ENCODE data around the gene TRIM74. TPM values are rescaled to one million over a fixed set of nuclear protein-coding genes. Genes with fewer than 3 reads are reported as not detected.
"Not testable (repeated sequence)": the region's sequence is repeated elsewhere in the genome, so short reads cannot be mapped to it uniquely, and the experiment has no call there.

The TRIM74 gene
- polyA plus RNA-seq (2013, experiment 1 of 2), result 0.88 TPM
- 0.56 TPM for polyA plus RNA-seq (2013, experiment 2 of 2)

- not testable (repeated sequence) for H3K36me3 ChIP-seq (ENCODE audit: control insufficient read depth, insufficient read depth, low read length); H3K27ac ChIP-seq (ENCODE audit: low read depth, low read length, severe bottlenecking); H3K4me3 ChIP-seq (ENCODE audit: extremely low read depth, insufficient read depth, low read length, poor library complexity, severe bottlenecking); H3K9me3 ChIP-seq (ENCODE audit: control insufficient read depth, low read length); H3K4me1 ChIP-seq (ENCODE audit: control insufficient read depth, insufficient read depth, low read length, poor library complexity, severe bottlenecking)
- 90% methylated on average over 2 of the region's 36 CpGs; no CpG with 5 or more reads in 1 of the 2 experiments for WGBS, 2 experiments (ENCODE audit: insufficient coverage in 2 of 2)
Measured at GRCh38 chr7:72968980-72969516, at the start of gene TRIM74. TRIM74 (minus strand) TSS chr7:72969466; CDS start chr7:72966157, 3,309 bp downstream.

- 48 to 51% methylated on average over 6 to 7 of the region's 10 CpGs for WGBS, 2 experiments (ENCODE audit: insufficient coverage in 2 of 2)
- H3K36me3 ChIP-seq (ENCODE audit: control insufficient read depth, insufficient read depth, low read length); H3K9me3 ChIP-seq (ENCODE audit: control insufficient read depth, low read length); H3K4me1 ChIP-seq (ENCODE audit: control insufficient read depth, insufficient read depth, low read length, poor library complexity, severe bottlenecking); H3K27ac ChIP-seq (ENCODE audit: low read depth, low read length, severe bottlenecking): not testable (repeated sequence)
- H3K4me3 ChIP-seq (ENCODE audit: extremely low read depth, insufficient read depth, low read length, poor library complexity, severe bottlenecking), result peak overlapping the region; percentile 55
Measured at GRCh38 chr7:73006491-73006890, 37.2 kb upstream of the TRIM74 start.

GRCh38 chr7:73005693-73006447 is 36.6 kb upstream of the TRIM74 start:
- not testable (repeated sequence) for H3K9me3 ChIP-seq (ENCODE audit: control insufficient read depth, low read length); H3K36me3 ChIP-seq (ENCODE audit: control insufficient read depth, insufficient read depth, low read length); H3K4me1 ChIP-seq (ENCODE audit: control insufficient read depth, insufficient read depth, low read length, poor library complexity, severe bottlenecking)
- peak overlapping the region; percentile 55 for H3K4me3 ChIP-seq (ENCODE audit: extremely low read depth, insufficient read depth, low read length, poor library complexity, severe bottlenecking)
- H3K27ac ChIP-seq (ENCODE audit: low read depth, low read length, severe bottlenecking), result peak overlapping the region; percentile 82
- 0 to 1% methylated on average over 15 to 18 of the region's 66 CpGs for WGBS, 2 experiments (ENCODE audit: insufficient coverage in 2 of 2)

GRCh38 chr7:73005356-73005692 is 36.1 kb upstream of the TRIM74 start:
- not testable (repeated sequence) for H3K9me3 ChIP-seq (ENCODE audit: control insufficient read depth, low read length); H3K36me3 ChIP-seq (ENCODE audit: control insufficient read depth, insufficient read depth, low read length); H3K4me1 ChIP-seq (ENCODE audit: control insufficient read depth, insufficient read depth, low read length, poor library complexity, severe bottlenecking)
- H3K4me3 ChIP-seq (ENCODE audit: extremely low read depth, insufficient read depth, low read length, poor library complexity, severe bottlenecking), result peak overlapping the region; percentile 55
- WGBS, 2 experiments (ENCODE audit: insufficient coverage in 2 of 2), result no CpG with 5 or more reads among the region's 30 CpGs
- H3K27ac ChIP-seq (ENCODE audit: low read depth, low read length, severe bottlenecking), result peak overlapping the region; percentile 82

- H3K27ac ChIP-seq (ENCODE audit: low read depth, low read length, severe bottlenecking); H3K9me3 ChIP-seq (ENCODE audit: control insufficient read depth, low read length); H3K36me3 ChIP-seq (ENCODE audit: control insufficient read depth, insufficient read depth, low read length); H3K4me3 ChIP-seq (ENCODE audit: extremely low read depth, insufficient read depth, low read length, poor library complexity, severe bottlenecking); H3K4me1 ChIP-seq (ENCODE audit: control insufficient read depth, insufficient read depth, low read length, poor library complexity, severe bottlenecking): not testable (repeated sequence)
- WGBS, 2 experiments (ENCODE audit: insufficient coverage in 2 of 2), result no CpG with 5 or more reads among the region's 11 CpGs
Measured at GRCh38 chr7:72997887-72998468, 28.7 kb upstream of the TRIM74 start.

GRCh38 chr7:72997447-72997846 is 28.2 kb upstream of the TRIM74 start:
- H3K9me3 ChIP-seq (ENCODE audit: control insufficient read depth, low read length); H3K4me3 ChIP-seq (ENCODE audit: extremely low read depth, insufficient read depth, low read length, poor library complexity, severe bottlenecking); H3K27ac ChIP-seq (ENCODE audit: low read depth, low read length, severe bottlenecking); H3K36me3 ChIP-seq (ENCODE audit: control insufficient read depth, insufficient read depth, low read length); H3K4me1 ChIP-seq (ENCODE audit: control insufficient read depth, insufficient read depth, low read length, poor library complexity, severe bottlenecking): not testable (repeated sequence)
- no CpG with 5 or more reads among the region's 8 CpGs for WGBS, 2 experiments (ENCODE audit: insufficient coverage in 2 of 2)

GRCh38 chr7:72995484-72995883 is 26.2 kb upstream of the TRIM74 start:
- H3K9me3 ChIP-seq (ENCODE audit: control insufficient read depth, low read length); H3K4me1 ChIP-seq (ENCODE audit: control insufficient read depth, insufficient read depth, low read length, poor library complexity, severe bottlenecking); H3K4me3 ChIP-seq (ENCODE audit: extremely low read depth, insufficient read depth, low read length, poor library complexity, severe bottlenecking); H3K27ac ChIP-seq (ENCODE audit: low read depth, low read length, severe bottlenecking); H3K36me3 ChIP-seq (ENCODE audit: control insufficient read depth, insufficient read depth, low read length): not testable (repeated sequence)
- no CpG with 5 or more reads among the region's 8 CpGs for WGBS, 2 experiments (ENCODE audit: insufficient coverage in 2 of 2)

- not testable (repeated sequence) for H3K4me1 ChIP-seq (ENCODE audit: control insufficient read depth, insufficient read depth, low read length, poor library complexity, severe bottlenecking); H3K27ac ChIP-seq (ENCODE audit: low read depth, low read length, severe bottlenecking); H3K9me3 ChIP-seq (ENCODE audit: control insufficient read depth, low read length); H3K4me3 ChIP-seq (ENCODE audit: extremely low read depth, insufficient read depth, low read length, poor library complexity, severe bottlenecking); H3K36me3 ChIP-seq (ENCODE audit: control insufficient read depth, insufficient read depth, low read length)
- WGBS, 2 experiments (ENCODE audit: insufficient coverage in 2 of 2), result no CpG with 5 or more reads among the region's 14 CpGs
Measured at GRCh38 chr7:72990146-72990913, 21.1 kb upstream of the TRIM74 start.

GRCh38 chr7:72982084-72982483 is 12.8 kb upstream of the TRIM74 start:
- WGBS, 2 experiments (ENCODE audit: insufficient coverage in 2 of 2), result no CpG with 5 or more reads among the region's 11 CpGs
- H3K4me3 ChIP-seq (ENCODE audit: extremely low read depth, insufficient read depth, low read length, poor library complexity, severe bottlenecking); H3K27ac ChIP-seq (ENCODE audit: low read depth, low read length, severe bottlenecking): not testable (repeated sequence)

GRCh38 chr7:72980382-72980781 is 11.1 kb upstream of the TRIM74 start:
- WGBS, 2 experiments (ENCODE audit: insufficient coverage in 2 of 2), result no CpG with 5 or more reads among the region's 6 CpGs
- not testable (repeated sequence) for H3K9me3 ChIP-seq (ENCODE audit: control insufficient read depth, low read length); H3K4me1 ChIP-seq (ENCODE audit: control insufficient read depth, insufficient read depth, low read length, poor library complexity, severe bottlenecking); H3K27ac ChIP-seq (ENCODE audit: low read depth, low read length, severe bottlenecking); H3K36me3 ChIP-seq (ENCODE audit: control insufficient read depth, insufficient read depth, low read length); H3K4me3 ChIP-seq (ENCODE audit: extremely low read depth, insufficient read depth, low read length, poor library complexity, severe bottlenecking)

More at GRCh38 chr7:72982084-72982483, 12.8 kb upstream of the TRIM74 start:
- H3K4me1 ChIP-seq (ENCODE audit: control insufficient read depth, insufficient read depth, low read length, poor library complexity, severe bottlenecking); H3K9me3 ChIP-seq (ENCODE audit: control insufficient read depth, low read length); H3K36me3 ChIP-seq (ENCODE audit: control insufficient read depth, insufficient read depth, low read length): not testable (repeated sequence)
